Cardiac septum (tissue), 1 donor: ENCODE measurements around the gene PDE4C. TPM values are rescaled to one million over a fixed set of nuclear protein-coding genes. Genes with fewer than 3 reads are reported as not detected.

Experiments
- DNase-seq: peaks from one replicate; pipeline ENCODE4 v3.0.0-alpha.2; 2020; ENCODE audit warnings: low spot score
- intact Hi-C: fragments of 100-400 bp; cut with DNase I; formaldehyde crosslinking; loops from one replicate; pipeline ENCODE4 v1.14.0; 2022
- total RNA-seq: library from RNA; stranded (reverse); fragmentation: NEBNext Ultra II Directional; extraction: Animal tissue kit (Norgen Biotek cat#: 25700); gene quantifications from one replicate; pipeline ENCODE4 v1.2.1, GENCODE V29; 2021
- donor health status: DM: no; HTN: no; CAD: no.

The PDE4C gene
- total RNA-seq, 1 donor from 2014 or later = 1.3 TPM

DNA sequence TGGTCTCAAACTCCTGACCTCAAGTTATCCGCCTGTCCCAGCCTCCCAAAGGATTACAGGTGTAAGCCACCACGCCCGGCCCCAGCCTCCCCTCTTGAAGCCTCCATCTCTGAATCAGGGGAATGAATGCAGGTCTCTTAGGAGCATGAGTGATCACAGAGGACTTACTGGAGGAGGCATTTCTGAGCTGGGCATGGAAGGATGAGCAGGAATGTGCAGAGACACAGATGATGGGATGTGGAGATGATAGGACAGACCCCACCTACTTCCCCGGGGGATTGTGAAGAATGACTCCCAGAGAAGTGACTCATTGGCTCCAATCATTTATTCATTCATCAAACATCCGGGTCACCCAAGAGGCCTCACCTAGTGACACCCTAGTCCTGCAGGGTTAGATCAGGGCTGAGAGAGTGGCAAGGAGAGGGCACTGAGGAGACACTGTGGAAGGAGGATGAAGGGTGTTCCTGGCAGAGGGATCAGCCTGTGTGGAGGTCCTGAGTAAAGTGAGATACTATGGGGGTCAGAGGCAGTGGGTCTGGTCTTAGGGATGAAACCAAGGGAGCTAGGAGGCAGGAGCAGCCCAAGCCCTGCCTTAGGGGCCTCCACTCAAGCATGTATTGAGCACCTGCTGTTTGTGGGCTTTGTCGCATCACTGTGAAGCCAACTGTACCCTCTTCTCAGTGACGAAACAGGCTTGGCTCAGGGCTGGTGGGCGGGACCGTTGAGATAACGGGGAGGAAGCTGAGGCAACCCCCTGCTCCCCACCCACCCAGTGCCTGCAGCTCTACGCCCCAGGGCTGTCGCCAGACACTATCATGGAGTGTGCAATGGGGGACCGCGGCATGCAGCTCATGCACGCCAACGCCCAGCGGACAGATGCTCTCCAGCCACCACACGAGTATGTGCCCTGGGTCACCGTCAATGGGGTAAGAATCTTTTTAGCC, 49.6 kb downstream of the PDE4C start:
- no peak for DNase-seq

DNA sequence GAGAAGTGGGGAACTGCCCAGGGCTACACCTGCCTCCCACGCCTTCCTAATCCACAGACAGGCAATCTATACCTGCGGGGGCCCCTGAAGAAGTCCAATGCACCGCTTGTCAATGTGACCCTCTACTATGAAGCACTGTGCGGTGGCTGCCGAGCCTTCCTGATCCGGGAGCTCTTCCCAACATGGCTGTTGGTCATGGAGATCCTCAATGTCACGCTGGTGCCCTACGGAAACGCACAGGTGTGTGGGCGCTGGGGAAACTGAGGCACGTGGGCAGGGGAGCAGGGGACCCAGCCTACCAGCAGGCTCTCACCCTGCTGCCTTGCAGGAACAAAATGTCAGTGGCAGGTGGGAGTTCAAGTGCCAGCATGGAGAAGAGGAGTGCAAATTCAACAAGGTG, 51.3 kb downstream of the PDE4C start:
- intact Hi-C loops = no loop called here
- no peak for DNase-seq

More for the DNA sequence above, 49.6 kb downstream of the PDE4C start:
- intact Hi-C loops = no loop called here

Other genes with a start within 250 kb of the PDE4C start
- 9.2 TPM for gene ARRDC2, start 218.3 kb downstream of the PDE4C start, total RNA-seq
- gene IL12RB1, start 139.5 kb downstream of the PDE4C start, total RNA-seq = 0.35 TPM
- gene MAST3, start 128.7 kb downstream of the PDE4C start, total RNA-seq = 5.2 TPM
- 28.3 TPM for gene PIK3R2, start 73.3 kb downstream of the PDE4C start, total RNA-seq
- gene IFI30, start 52.6 kb downstream of the PDE4C start, total RNA-seq = 14.6 TPM
- gene MPV17L2, start 33.2 kb downstream of the PDE4C start, total RNA-seq = 14.6 TPM
- gene RAB3A, start 22.4 kb downstream of the PDE4C start, total RNA-seq = 21.7 TPM
- gene IQCN, start 48.0 kb upstream of the PDE4C start, total RNA-seq = 1.1 TPM
- 140 TPM for gene JUND, start 55.2 kb upstream of the PDE4C start, total RNA-seq
- gene LSM4, start 96.6 kb upstream of the PDE4C start, total RNA-seq = 83.8 TPM
- gene PGPEP1, start 114.2 kb upstream of the PDE4C start, total RNA-seq = 45.5 TPM
- 4.3 TPM for gene GDF15, start 159.7 kb upstream of the PDE4C start, total RNA-seq
- 2.5 TPM for gene LRRC25, start 171.2 kb upstream of the PDE4C start, total RNA-seq
- gene SSBP4, start 193.0 kb upstream of the PDE4C start, total RNA-seq = 47.4 TPM
- gene ISYNA1, start 211.7 kb upstream of the PDE4C start, total RNA-seq = 32.9 TPM